ENCODE results near the gene SNX19.

Gene SNX19

DNA sequence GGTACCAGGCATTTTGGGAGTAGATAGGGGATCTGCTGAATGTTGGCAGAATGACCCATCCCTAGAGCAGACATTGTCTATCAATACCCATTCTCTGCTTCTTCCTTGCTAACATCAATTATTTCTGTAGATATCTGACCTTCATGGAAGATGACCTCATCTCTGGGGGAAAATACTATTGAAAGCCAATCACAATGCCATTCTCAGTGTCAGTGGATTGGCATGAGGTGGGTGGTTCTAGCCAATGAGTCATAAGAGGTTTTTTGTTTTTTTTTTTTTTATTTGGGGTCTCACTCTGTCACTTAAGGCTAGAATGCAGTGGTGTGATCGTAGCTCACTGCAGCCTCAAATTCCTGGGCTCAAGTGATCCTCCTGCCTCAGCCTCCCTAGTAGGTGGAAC is 42.5 kb downstream of the SNX19 start:
- H3K14ac ChIP-seq (ENCODE audit: low read length in 2 of 2), result no peak overlapping the region
- H2AFZ ChIP-seq (ENCODE audit: low read depth, low read length), result no peak overlapping the region
- H3K27me3 ChIP-seq (ENCODE audit: control insufficient read depth in 1 of 2, insufficient read depth in 1 of 2, low read length in 2 of 2), result no peaks in the 10 kb centered on the region
- H2BK15ac ChIP-seq (ENCODE audit: low read depth, poor library complexity, severe bottlenecking), result no peak overlapping the region
- no peak overlapping the region for H4K91ac ChIP-seq (ENCODE audit: low read length)
- peak overlapping the region; percentile 76 for H3K9ac ChIP-seq (ENCODE audit: low read length)
- DNase-seq, result peak; percentile 25
- H3K18ac ChIP-seq (ENCODE audit: low read depth in 1 of 2, low read length in 2 of 2), result no peak overlapping the region
- peak overlapping the region in 1 of 2 experiments; percentile 8 for H3K4me3 ChIP-seq (ENCODE audit: insufficient read depth in 1 of 2, low read depth in 1 of 2, low read length in 2 of 2)
- H4K8ac ChIP-seq (ENCODE audit: low read length), result no peak overlapping the region
- H3K4me2 ChIP-seq (ENCODE audit: low read length, poor library complexity, severe bottlenecking), result no peak overlapping the region
- H2BK5ac ChIP-seq (ENCODE audit: low read depth, low read length, poor library complexity, severe bottlenecking), result peak overlapping the region; percentile 39
- 85% methylated on average over 1 of the region's 1 CpG for WGBS
- H3K36me3 ChIP-seq (ENCODE audit: control insufficient read depth in 1 of 2, insufficient read depth in 2 of 2, low read depth in 1 of 2, low read length in 2 of 2), result peaks cover 17 to 85% of the 10 kb centered on the region in 2 experiments
- H3K27ac ChIP-seq (ENCODE audit: low read length, poor library complexity, severe bottlenecking), result peak overlapping the region; percentile 75
- no peaks in the 10 kb centered on the region for H3K9me3 ChIP-seq (ENCODE audit: control insufficient read depth, low read length)
- H2BK12ac ChIP-seq (ENCODE audit: low read length in 2 of 2), result no peak overlapping the region
- no peak overlapping the region for H3K4ac ChIP-seq (ENCODE audit: low read depth in 1 of 2, low read length in 2 of 2)
- H2BK120ac ChIP-seq (ENCODE audit: low read depth, low read length), result no peak overlapping the region
- no peaks in the 10 kb centered on the region for H3K79me1 ChIP-seq (replicated peaks; ENCODE audit: low read length, poor library complexity, severe bottlenecking)
- no peak overlapping the region for H3K23ac ChIP-seq (ENCODE audit: low read length in 2 of 2)
- no peaks in the 10 kb centered on the region for H3K4me1 ChIP-seq (ENCODE audit: control insufficient read depth, insufficient read depth, low read depth, low read length)
- no peak overlapping the region for H2AK5ac ChIP-seq (ENCODE audit: low read length, severe bottlenecking)

DNA sequence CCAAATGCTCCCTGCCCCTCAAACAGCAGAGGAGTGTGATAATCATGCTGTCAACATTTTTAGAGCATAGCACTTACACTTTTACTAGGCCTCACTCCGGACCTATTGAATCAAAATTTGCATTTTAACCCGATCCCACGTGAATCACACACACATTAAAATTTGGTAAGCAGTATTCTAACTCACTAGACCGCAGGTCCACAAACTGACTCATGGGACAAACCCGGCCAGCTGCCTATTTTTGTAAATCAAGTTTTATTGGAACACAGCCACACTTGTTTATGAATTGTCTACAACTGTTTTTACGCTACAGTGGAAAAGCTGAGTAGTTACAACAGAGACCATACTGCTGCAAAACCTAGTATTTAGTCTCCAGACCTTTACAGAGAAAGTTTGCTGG is 43.3 kb downstream of the SNX19 start:
- no peaks in the 10 kb centered on the region for H3K27me3 ChIP-seq (ENCODE audit: control insufficient read depth in 1 of 2, insufficient read depth in 1 of 2, low read length in 2 of 2)
- no peak for DNase-seq
- no peak overlapping the region for H3K4me3 ChIP-seq (ENCODE audit: insufficient read depth in 1 of 2, low read depth in 1 of 2, low read length in 2 of 2)
- no peak overlapping the region for H4K8ac ChIP-seq (ENCODE audit: low read length)
- peak overlapping the region; percentile 76 for H3K9ac ChIP-seq (ENCODE audit: low read length)
- H2BK12ac ChIP-seq (ENCODE audit: low read length in 2 of 2), result no peak overlapping the region
- no peak overlapping the region for H4K91ac ChIP-seq (ENCODE audit: low read length)
- H2BK5ac ChIP-seq (ENCODE audit: low read depth, low read length, poor library complexity, severe bottlenecking), result no peak overlapping the region
- no peak overlapping the region for H3K14ac ChIP-seq (ENCODE audit: low read length in 2 of 2)
- no peak overlapping the region for H2AK5ac ChIP-seq (ENCODE audit: low read length, severe bottlenecking)
- H3K4ac ChIP-seq (ENCODE audit: low read depth in 1 of 2, low read length in 2 of 2), result no peak overlapping the region
- no peaks in the 10 kb centered on the region for H3K4me1 ChIP-seq (ENCODE audit: control insufficient read depth, insufficient read depth, low read depth, low read length)
- H3K79me1 ChIP-seq (replicated peaks; ENCODE audit: low read length, poor library complexity, severe bottlenecking), result no peaks in the 10 kb centered on the region
- no peaks in the 10 kb centered on the region for H3K9me3 ChIP-seq (ENCODE audit: control insufficient read depth, low read length)
- H3K27ac ChIP-seq (ENCODE audit: low read length, poor library complexity, severe bottlenecking), result no peak overlapping the region
- no peak overlapping the region for H2AFZ ChIP-seq (ENCODE audit: low read depth, low read length)
- H2BK15ac ChIP-seq (ENCODE audit: low read depth, poor library complexity, severe bottlenecking), result no peak overlapping the region
- H3K4me2 ChIP-seq (ENCODE audit: low read length, poor library complexity, severe bottlenecking), result no peak overlapping the region
- H3K23ac ChIP-seq (ENCODE audit: low read length in 2 of 2), result no peak overlapping the region
- no peak overlapping the region for H3K18ac ChIP-seq (ENCODE audit: low read depth in 1 of 2, low read length in 2 of 2)
- H3K36me3 ChIP-seq (ENCODE audit: control insufficient read depth in 1 of 2, insufficient read depth in 2 of 2, low read depth in 1 of 2, low read length in 2 of 2), result peaks cover 13 to 84% of the 10 kb centered on the region in 2 experiments
- 94% methylated on average over 6 of the region's 6 CpGs for WGBS
- no peak overlapping the region for H2BK120ac ChIP-seq (ENCODE audit: low read depth, low read length)

DNA sequence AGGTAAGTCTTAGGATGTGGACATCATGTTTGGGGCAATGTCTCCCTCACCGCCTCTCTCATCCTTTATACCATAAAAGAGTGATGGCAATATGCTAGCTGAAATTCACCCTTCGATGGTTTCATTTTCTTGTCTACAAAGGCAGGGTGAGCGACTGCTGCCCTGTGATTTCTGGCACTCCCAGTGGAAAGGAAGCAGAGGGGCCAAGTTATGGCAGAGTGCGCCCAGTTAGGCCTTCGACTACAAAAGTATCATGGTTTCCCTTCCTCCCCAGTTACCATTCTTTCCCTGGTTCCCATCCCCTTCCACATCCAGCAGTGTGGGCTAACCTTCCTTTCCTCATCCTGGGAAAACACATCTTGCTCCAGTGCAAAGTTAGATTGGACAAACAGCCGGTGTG is 43.8 kb downstream of the SNX19 start:
- no peaks in the 10 kb centered on the region for H3K27me3 ChIP-seq (ENCODE audit: control insufficient read depth in 1 of 2, insufficient read depth in 1 of 2, low read length in 2 of 2)
- H3K4me3 ChIP-seq (ENCODE audit: insufficient read depth in 1 of 2, low read depth in 1 of 2, low read length in 2 of 2), result no peak overlapping the region
- no peaks in the 10 kb centered on the region for H3K9me3 ChIP-seq (ENCODE audit: control insufficient read depth, low read length)
- no peaks in the 10 kb centered on the region for H3K4me1 ChIP-seq (ENCODE audit: control insufficient read depth, insufficient read depth, low read depth, low read length)
- H3K4me2 ChIP-seq (ENCODE audit: low read length, poor library complexity, severe bottlenecking), result no peak overlapping the region
- 95% methylated on average over 6 of the region's 6 CpGs for WGBS
- H3K36me3 ChIP-seq (ENCODE audit: control insufficient read depth in 1 of 2, insufficient read depth in 2 of 2, low read depth in 1 of 2, low read length in 2 of 2), result peaks cover 11 to 84% of the 10 kb centered on the region in 2 experiments
- no peak overlapping the region for H3K18ac ChIP-seq (ENCODE audit: low read depth in 1 of 2, low read length in 2 of 2)
- no peak overlapping the region for H2BK12ac ChIP-seq (ENCODE audit: low read length in 2 of 2)
- H3K9ac ChIP-seq (ENCODE audit: low read length), result peak overlapping the region; percentile 76
- H2BK15ac ChIP-seq (ENCODE audit: low read depth, poor library complexity, severe bottlenecking), result no peak overlapping the region
- no peak overlapping the region for H2AFZ ChIP-seq (ENCODE audit: low read depth, low read length)
- no peak overlapping the region for H3K14ac ChIP-seq (ENCODE audit: low read length in 2 of 2)
- no peak overlapping the region for H2AK5ac ChIP-seq (ENCODE audit: low read length, severe bottlenecking)
- DNase-seq, result no peak
- H4K91ac ChIP-seq (ENCODE audit: low read length), result no peak overlapping the region
- H3K4ac ChIP-seq (ENCODE audit: low read depth in 1 of 2, low read length in 2 of 2), result no peak overlapping the region
- H2BK120ac ChIP-seq (ENCODE audit: low read depth, low read length), result no peak overlapping the region
- H2BK5ac ChIP-seq (ENCODE audit: low read depth, low read length, poor library complexity, severe bottlenecking), result no peak overlapping the region
- no peak overlapping the region for H4K8ac ChIP-seq (ENCODE audit: low read length)
- H3K79me1 ChIP-seq (replicated peaks; ENCODE audit: low read length, poor library complexity, severe bottlenecking), result no peaks in the 10 kb centered on the region
- no peak overlapping the region for H3K27ac ChIP-seq (ENCODE audit: low read length, poor library complexity, severe bottlenecking)
- H3K23ac ChIP-seq (ENCODE audit: low read length in 2 of 2), result no peak overlapping the region

DNA sequence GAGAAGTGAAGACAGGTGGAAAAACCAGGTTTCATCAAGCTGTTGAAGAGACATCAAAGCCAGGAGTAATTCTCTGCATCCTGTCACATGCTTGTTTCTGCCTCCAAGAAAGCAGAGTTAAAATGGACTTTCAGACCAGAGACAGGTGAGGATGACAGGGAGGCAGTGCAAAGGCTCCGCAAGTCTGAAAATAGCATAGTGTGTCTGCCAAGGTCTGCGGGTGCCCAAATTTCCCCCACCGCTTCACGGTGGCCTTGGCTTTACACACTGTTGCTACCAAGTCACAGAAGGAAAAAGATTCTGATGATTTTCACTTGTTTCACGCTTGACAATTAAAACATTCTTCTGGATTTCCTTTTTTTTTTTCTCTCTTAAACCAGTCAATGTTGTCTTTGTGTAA is 44.2 kb downstream of the SNX19 start:
- Histone ChIP-seq H2BK15ac (ENCODE audit: low read depth, poor library complexity, severe bottlenecking) (no peak overlapping the region), H4K91ac (ENCODE audit: low read length) (no peak overlapping the region), H2AK5ac (ENCODE audit: low read length, severe bottlenecking) (no peak overlapping the region), H3K9me3 (ENCODE audit: control insufficient read depth, low read length) (no peaks in the 10 kb centered on the region), H3K27ac (ENCODE audit: low read length, poor library complexity, severe bottlenecking) (no peak overlapping the region), H3K4ac (ENCODE audit: low read depth in 1 of 2, low read length in 2 of 2) (no peak overlapping the region), H3K18ac (ENCODE audit: low read depth in 1 of 2, low read length in 2 of 2) (no peak overlapping the region), H3K4me3 (ENCODE audit: insufficient read depth in 1 of 2, low read depth in 1 of 2, low read length in 2 of 2) (no peak overlapping the region), H3K4me1 (ENCODE audit: control insufficient read depth, insufficient read depth, low read depth, low read length) (no peaks in the 10 kb centered on the region), H2BK12ac (ENCODE audit: low read length in 2 of 2) (no peak overlapping the region), H3K14ac (ENCODE audit: low read length in 2 of 2) (no peak overlapping the region), H3K27me3 (ENCODE audit: control insufficient read depth in 1 of 2, insufficient read depth in 1 of 2, low read length in 2 of 2) (no peaks in the 10 kb centered on the region), H3K36me3 (ENCODE audit: control insufficient read depth in 1 of 2, insufficient read depth in 2 of 2, low read depth in 1 of 2, low read length in 2 of 2) (peaks cover 11 to 83% of the 10 kb centered on the region in 2 experiments), H4K8ac (ENCODE audit: low read length) (no peak overlapping the region), H3K79me1 (replicated peaks; ENCODE audit: low read length, poor library complexity, severe bottlenecking) (no peaks in the 10 kb centered on the region), H2AFZ (ENCODE audit: low read depth, low read length) (no peak overlapping the region), H2BK120ac (ENCODE audit: low read depth, low read length) (no peak overlapping the region), H2BK5ac (ENCODE audit: low read depth, low read length, poor library complexity, severe bottlenecking) (no peak overlapping the region), H3K4me2 (ENCODE audit: low read length, poor library complexity, severe bottlenecking) (no peak overlapping the region), H3K9ac (ENCODE audit: low read length) (peak overlapping the region; percentile 76), H3K23ac (ENCODE audit: low read length in 2 of 2) (no peak overlapping the region)
- DNase-seq, result no peak
- WGBS, result 95% methylated on average over 4 of the region's 5 CpGs
